ENCODE data around the gene LRCOL1.

The LRCOL1 gene

GRCh38 chr12:132562489-132563021, 47.8 kb downstream of the LRCOL1 start:
- DNase-seq (ENCODE audit: low read depth): no peak

- no peak for DNase-seq (ENCODE audit: low read depth)
These were observed 48.8 kb downstream of the LRCOL1 start for GRCh38 chr12:132561427-132562156.

GRCh38 chr12:132560614-132561426, 49.6 kb downstream of the LRCOL1 start:
- peak; percentile 53 for DNase-seq (ENCODE audit: low read depth)

- DNase-seq (ENCODE audit: low read depth): no peak
These were observed 50.1 kb downstream of the LRCOL1 start for GRCh38 chr12:132560364-132560613.

GRCh38 chr12:132559652-132560363, 50.6 kb downstream of the LRCOL1 start:
- no peak for DNase-seq (ENCODE audit: low read depth)

GRCh38 chr12:132558861-132559623, 51.3 kb downstream of the LRCOL1 start:
- DNase-seq (ENCODE audit: low read depth): no peak

GRCh38 chr12:132558042-132558856, 52.1 kb downstream of the LRCOL1 start:
- no peak for DNase-seq (ENCODE audit: low read depth)

- no peak for DNase-seq (ENCODE audit: low read depth)
These were observed 52.9 kb downstream of the LRCOL1 start for GRCh38 chr12:132557291-132558015.

GRCh38 chr12:132556801-132557200, 53.6 kb downstream of the LRCOL1 start:
- no peak for DNase-seq (ENCODE audit: low read depth)

- no peak for DNase-seq (ENCODE audit: low read depth)
These were observed 54.2 kb downstream of the LRCOL1 start for GRCh38 chr12:132556216-132556615.

- no peak for DNase-seq (ENCODE audit: low read depth)
These were observed 54.7 kb downstream of the LRCOL1 start for GRCh38 chr12:132555686-132556085.

- DNase-seq (ENCODE audit: low read depth): no peak
These were observed 55.3 kb downstream of the LRCOL1 start for GRCh38 chr12:132554845-132555630.

Data from activated gamma-delta T cell treated with anti-CD3 and anti-CD28 coated beads, Interleukin-2, amount 50 U/mL, for 16 hours (primary cell).